NCI-H748 (cell line): ENCODE data around the gene SLC6A3.
"Not testable (repeated sequence)": the region's sequence is repeated elsewhere in the genome, so short reads cannot be mapped to it uniquely, and the experiment has no call there.

Experiments
- DNase-seq: peaks from one replicate; lab custom pipeline; 2025; ENCODE audit not compliant: unreplicated experiment; lab: John Stamatoyannopoulos, UW

The SLC6A3 gene

GRCh38 chr5:1478271-1479035, 33.2 kb upstream of the SLC6A3 start:
- no peak for DNase-seq

- no peak for DNase-seq
Measured at GRCh38 chr5:1477341-1477740, 32.1 kb upstream of the SLC6A3 start.

GRCh38 chr5:1476967-1477310, 31.7 kb upstream of the SLC6A3 start:
- DNase-seq: no peak

GRCh38 chr5:1476181-1476966, 31.1 kb upstream of the SLC6A3 start:
- DNase-seq: no peak

GRCh38 chr5:1475544-1475900, 30.3 kb upstream of the SLC6A3 start:
- not testable (repeated sequence) for DNase-seq

- DNase-seq: no peak
Measured at GRCh38 chr5:1474866-1475543, 29.8 kb upstream of the SLC6A3 start.

GRCh38 chr5:1474183-1474839, 29.1 kb upstream of the SLC6A3 start:
- DNase-seq: no peak

- DNase-seq: no peak
Measured at GRCh38 chr5:1473746-1474145, 28.5 kb upstream of the SLC6A3 start.

GRCh38 chr5:1472964-1473628, 27.9 kb upstream of the SLC6A3 start:
- DNase-seq: no peak

GRCh38 chr5:1471997-1472963, 27.0 kb upstream of the SLC6A3 start:
- no peak for DNase-seq

GRCh38 chr5:1471240-1471853, 26.1 kb upstream of the SLC6A3 start:
- DNase-seq: no peak

GRCh38 chr5:1470762-1471211, 25.5 kb upstream of the SLC6A3 start:
- no peak for DNase-seq

GRCh38 chr5:1468629-1469527, 23.6 kb upstream of the SLC6A3 start:
- DNase-seq: no peak

GRCh38 chr5:1468247-1468612, 23.0 kb upstream of the SLC6A3 start:
- DNase-seq: peak; percentile 57

- DNase-seq: no peak
Measured at GRCh38 chr5:1467341-1468246, 22.4 kb upstream of the SLC6A3 start.

GRCh38 chr5:1466631-1467265, 21.5 kb upstream of the SLC6A3 start:
- DNase-seq: no peak

- DNase-seq: no peak
Measured at GRCh38 chr5:1465966-1466471, 20.8 kb upstream of the SLC6A3 start.
